Stimulated activated CD4-positive, alpha-beta T cell treated with anti-CD3 and anti-CD28 coated beads, TNF-alpha, amount 100 ng/mL, for 1 hour (primary cell): ENCODE data around the gene MYOC.
"Not testable (repeated sequence)": the region's sequence is repeated elsewhere in the genome, so short reads cannot be mapped to it uniquely, and the experiment has no call there.

Source experiments
- DNase-seq, 3 donors: peaks; one replicate each; pipeline ENCODE4 v3.0.0-alpha.2; 2020; ENCODE audit warnings: low read depth in 3 of 3, low spot score in 1 of 3

Gene MYOC

DNA sequence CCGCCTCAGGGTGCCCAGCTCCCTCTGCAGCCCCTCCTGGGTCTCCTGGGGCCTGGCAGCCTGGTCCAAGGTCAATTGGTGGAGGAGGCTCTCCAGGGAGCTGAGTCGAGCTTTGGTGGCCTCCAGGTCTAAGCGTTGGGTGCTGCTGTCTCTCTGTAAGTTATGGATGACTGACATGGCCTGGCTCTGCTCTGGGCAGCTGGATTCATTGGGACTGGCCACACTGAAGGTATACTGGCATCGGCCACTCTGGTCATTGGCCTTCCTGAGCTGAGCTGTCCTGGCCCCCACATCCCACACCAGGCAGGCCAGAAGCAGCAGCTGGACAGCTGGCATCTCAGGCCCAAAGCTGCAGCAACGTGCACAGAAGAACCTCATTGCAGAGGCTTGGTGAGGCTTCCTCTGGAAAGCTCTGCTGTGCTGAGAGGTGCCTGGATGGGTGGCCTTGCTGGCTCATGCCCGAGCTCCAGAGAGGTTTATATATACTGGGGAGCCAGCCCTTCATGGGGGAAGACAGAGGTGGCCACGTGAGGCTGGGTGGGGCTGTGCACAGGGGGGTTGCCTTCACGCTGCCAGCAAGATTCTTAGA, at the start of gene MYOC:
Gene MYOC (minus strand): TSS at position 455 of the 589 bp plus-strand sequence. CDS start 77 bp downstream, at position 378.
- no peak for DNase-seq

DNA sequence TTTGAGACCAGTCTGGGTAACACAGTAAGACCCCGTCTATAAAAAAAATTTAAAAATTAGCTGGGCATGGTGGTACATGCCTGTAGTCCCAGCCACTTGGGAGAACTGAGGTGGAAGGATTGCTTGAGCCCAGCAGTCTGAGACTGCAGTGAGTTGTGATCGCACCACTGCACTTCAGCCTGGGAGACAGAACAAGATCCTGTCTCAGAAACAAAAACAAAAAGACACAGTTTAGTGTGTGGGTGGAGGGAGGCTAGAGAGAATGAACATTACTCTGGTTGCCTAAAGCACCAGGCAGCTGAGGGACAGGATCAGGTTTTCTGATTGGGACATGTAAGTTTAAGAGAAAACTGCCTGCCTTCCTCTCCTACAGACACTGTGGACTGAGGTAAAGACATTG, 47.0 kb upstream of the MYOC start:
- no peak for DNase-seq

DNA sequence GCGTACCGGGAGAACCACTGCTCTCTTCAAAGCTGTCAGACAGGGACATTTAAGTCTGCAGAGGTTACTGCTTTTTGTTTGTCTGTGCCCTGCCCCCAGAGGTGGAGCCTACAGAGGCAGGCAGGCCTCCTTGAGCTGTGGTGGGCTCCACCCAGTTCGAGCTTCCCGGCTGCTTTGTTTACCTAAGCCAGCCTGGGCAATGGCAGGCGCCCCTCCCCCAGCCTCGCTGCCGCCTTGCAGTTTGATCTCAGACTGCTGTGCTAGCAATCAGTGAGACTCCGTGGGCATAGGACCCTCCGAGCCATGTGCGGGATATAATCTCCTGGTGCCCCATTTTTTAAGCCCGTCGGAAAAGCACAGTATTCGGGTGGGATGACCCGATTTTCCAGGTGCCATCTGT, 43.3 kb upstream of the MYOC start:
- not testable (repeated sequence) for DNase-seq

DNA sequence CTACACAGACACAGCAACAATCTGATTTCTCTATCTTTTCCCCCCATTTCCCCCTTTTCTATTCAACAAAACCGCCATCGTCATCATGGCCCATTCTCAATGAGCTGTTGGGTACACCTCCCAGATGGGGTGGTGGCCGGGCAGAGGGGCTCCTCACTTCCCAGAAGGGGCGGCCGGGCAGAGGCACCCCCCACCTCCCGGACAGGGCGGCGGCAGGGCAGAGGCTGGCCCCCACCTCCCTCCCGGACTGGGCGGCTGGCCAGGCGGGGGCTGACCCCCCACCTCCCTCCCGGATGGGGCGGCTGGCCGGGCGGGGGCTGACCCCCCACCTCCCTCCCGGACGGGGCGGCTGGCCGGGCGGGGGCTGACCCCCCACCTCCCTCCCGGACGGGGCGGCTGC, 41.1 kb upstream of the MYOC start:
- DNase-seq = not testable (repeated sequence)

DNA sequence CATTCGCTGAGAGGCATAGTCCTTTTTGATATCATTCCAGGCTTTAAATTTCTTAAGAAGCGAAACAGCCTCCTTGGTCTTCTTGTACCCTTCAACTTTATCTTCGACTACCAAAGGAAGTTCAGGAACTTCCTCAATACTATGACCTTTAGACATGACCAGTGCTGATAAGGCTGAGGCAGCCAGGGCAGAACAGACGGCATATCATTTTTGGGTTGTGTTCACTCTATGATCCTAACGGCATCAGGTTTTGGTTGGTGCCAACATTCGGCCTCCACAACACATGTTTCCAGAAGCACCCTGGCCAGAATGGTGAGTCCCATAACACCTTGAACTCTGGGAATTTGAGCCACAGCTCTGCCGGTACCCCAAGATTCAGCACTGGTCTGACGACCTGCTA, 31.4 kb upstream of the MYOC start:
- no peak for DNase-seq

DNA sequence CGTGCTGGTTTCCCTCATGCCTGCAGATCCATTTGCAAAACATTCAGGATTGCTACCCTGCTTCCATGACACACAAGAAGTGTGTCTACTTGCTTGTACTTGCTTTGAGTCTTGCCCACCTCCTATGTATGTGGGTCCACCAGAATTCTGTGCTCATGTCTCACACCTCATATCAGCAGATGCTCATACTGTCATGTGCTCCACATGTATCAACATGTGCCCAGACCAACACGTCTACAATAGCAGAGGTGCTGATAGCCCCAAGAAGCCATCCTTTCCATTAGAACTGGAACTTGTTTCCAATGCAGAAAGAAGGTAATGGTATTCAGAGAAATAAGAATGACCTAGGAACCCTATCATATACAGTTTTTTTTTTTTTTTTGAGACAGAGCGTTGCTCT, 27.9 kb upstream of the MYOC start:
- no peak for DNase-seq

DNA sequence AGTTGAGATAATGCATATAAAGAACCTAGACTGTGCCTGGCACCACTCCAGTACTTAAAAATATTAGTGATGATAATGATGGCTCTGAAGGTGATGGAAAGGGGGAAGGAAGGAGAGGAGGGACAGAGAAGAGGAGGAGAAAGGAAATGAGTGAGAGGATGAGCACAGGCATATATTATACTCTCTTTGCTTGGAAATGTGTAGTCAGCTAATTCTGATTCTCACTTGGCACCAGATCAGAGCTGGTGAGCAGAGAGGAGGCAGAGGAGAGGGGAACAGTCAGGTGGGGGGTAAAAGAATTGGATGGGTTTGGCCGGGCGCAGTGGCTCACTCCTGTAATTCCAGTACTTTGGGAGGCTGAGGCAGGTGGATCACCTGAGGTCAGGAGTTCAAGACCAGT, 24.3 kb upstream of the MYOC start:
- DNase-seq = no peak

DNA sequence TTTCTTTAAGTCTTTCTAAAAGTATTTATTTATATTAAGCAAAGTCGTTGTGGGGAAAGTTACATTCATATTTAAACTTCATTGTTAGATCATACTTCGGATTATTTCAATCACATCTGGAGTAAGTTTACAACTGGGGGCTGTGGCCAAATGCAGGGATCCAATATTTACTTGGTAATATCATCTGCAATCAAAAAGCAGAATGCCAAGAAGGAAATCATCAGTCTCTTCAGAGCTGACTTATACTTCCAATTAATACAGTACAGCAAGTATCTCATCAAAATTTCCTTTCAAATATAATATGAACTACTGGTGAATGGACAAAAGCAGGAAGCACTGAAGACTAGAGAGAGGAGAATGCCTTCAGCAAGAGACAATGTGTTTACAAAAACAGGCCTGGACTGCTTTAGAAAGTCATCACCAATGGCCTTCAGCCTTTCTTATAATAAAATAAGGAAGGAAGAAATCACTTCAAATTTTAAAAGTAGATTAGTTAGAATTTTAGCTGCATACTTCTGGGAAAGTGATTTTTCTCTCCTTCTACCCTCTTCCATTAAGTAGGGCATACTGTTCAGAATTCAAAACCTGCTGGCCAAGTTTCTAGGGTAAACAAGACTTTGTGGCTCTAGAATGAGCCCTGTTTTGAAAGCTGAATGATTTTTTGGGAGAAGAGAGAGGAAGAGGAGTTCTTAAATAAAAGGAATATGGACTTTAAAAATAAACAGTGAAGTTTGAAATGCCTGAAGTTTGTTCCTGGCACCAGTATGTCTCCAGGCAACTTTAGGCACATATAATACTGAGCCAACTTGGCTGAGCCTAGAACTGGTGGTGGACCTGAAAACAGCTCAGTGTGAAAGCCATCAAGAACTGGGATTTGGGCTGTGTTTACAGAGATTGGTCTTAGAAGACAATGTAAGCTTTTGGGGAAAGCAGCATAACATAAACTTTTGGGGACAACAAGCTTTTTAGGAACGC, 22.2 kb upstream of the MYOC start:
- no peak for DNase-seq

DNA sequence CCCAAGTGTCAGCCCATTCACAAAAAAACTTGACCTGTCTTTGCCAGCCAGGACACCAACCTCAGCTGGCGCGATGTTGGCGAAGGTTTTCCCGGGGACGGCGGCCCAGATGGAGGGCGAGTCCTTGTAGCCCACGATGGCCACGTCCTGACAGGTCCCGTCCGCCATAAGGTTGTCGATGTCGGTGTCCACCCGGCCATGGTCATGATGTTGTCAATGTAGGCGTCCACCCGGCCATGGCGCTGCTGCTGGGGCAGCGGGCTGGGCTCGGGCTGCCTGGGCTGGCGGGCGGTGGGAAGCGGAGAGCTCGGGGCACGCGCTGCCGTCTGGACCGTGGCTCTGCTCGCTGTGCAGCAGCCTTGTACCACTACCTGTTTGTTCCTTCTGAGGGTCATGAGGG, 18.3 kb upstream of the MYOC start:
- DNase-seq = no peak

DNA sequence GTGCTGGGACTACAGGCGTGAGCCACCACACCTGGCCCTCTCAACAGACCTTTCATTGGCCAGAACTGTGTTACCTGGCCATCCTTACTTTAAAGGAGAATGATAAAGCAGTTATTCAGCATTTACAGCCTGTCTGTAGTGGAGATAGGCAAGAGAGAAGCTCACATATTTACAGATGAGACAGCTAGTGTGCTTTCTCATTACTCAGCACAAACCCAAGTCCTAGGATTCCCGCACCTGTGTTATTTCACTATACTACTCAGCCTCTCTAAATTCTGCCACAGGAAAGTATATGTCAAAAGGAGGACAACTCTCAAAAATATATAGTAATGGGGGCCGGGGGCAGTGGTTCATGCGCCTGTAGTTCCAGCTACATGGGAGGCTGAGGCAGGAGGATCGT, 15.9 kb upstream of the MYOC start:
- DNase-seq = no peak

DNA sequence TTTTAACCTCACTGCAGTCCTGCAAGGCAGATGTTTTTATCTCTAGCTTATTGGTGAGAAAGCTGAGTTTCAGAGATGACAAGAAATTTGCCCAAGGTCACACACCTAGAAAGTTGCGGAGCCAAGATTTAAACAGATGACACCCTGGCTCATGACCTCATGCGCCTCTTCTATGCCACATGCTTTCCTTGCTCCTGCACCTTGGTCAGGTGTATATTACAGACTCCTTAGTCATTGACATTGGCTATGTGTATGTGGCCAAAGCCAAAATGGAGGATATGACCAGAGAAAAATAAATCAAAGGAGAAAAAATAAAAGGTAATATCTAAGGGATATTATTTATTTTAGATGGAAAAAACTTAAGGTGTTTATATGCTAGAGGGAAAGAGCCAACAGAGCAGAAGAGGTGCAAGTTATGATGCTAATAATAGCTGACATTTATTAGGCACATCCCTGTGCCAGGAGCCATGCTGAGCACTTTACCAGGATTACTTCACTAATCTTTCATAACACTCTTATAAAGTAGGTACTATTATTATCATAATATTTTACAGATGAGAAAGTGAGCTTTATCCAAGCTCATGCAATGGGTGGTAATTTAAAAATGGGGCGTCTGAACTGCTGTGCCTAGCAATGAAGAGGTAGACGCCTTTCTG, 13.8 kb upstream of the MYOC start:
- no peak for DNase-seq

DNA sequence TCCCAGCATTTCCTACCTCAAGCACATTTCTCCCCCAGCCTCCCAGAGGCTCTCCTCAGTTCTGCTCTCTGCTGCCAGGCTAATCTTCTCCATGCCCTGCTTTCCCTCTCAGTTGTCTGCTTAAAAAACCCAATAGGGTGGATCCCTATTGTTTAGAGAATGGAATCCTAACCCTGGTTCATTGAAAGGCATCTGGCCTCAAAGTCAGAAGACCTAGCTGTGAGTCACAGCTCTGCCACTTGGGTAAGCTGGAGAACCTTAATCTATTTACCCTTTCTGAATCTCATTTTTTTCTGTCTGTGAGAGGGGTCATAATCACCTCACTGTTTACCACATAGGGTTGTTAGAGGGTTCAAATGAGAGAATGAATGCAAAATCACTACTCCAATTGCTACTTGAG, 12.5 kb upstream of the MYOC start:
- DNase-seq = no peak

DNA sequence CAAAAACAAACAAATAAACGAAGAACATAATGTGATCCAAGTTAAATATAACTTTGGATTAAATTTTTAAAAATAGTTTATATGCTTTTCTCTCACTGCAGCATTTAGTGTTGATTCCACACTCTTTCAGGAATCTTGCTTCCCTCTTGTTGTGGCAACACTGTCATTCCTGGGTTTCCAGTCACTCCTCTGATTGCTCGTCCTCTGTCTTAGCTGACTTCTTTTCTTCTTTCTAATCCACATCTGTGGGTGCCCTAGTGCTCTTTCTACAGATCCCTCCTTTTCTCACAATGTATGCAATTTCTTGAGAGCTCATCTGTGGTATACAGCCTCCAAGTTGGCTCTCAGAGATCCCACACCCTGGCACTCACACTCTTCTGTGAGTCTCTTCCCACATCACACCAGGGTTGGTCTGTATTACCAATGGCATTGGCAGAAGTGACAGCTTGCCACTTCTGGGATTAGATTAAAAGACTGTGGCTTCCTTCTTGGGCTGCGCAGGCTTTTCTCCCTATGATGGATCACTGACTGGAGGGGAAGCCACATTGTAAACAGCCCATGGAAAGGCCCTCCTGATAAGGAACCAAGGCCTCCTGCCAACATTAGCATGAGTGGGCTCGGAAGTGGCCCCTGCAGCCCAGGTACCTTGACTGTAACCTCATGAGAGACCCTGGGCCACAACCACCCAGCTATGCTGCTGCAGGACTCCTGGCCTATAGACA, 11.5 kb upstream of the MYOC start:
- DNase-seq = no peak

DNA sequence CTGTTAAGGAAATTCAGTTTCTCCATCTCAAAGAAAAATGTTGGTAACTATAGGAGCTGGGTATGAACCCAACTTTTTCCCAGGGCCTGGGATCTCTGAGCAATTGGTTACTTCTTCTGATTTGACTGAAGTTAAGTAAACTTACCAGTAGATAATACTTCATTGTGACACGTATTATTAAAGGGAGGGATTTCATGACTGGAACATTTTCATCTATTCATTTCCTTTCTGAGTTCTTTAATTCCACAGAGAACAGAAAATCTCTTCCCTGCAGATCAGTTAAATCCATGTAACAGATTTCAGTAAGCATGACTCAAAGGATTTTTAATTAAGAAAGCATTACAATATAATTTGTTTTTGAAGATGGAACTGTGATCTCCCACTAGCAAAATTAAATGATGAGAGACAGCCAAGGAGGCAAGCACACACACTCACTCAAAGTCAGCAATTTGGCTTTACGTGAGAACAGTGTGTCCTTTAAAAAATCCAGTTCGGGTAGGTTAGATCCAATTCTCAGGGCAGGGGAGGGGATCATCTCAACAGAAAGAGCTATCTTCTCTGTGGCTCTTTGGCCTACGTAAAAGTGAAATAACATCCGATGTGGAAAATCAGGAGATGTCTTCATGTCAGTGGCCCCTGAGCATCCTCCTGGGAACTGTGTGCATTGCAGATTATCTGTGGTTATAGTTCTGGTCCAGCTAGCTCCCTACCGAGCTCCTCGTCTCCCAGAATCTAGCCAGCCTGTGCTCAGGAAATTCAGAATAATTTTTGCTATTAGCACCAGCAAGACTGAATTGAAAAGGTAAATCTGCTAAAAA, 10.8 kb upstream of the MYOC start:
- no peak for DNase-seq

DNA sequence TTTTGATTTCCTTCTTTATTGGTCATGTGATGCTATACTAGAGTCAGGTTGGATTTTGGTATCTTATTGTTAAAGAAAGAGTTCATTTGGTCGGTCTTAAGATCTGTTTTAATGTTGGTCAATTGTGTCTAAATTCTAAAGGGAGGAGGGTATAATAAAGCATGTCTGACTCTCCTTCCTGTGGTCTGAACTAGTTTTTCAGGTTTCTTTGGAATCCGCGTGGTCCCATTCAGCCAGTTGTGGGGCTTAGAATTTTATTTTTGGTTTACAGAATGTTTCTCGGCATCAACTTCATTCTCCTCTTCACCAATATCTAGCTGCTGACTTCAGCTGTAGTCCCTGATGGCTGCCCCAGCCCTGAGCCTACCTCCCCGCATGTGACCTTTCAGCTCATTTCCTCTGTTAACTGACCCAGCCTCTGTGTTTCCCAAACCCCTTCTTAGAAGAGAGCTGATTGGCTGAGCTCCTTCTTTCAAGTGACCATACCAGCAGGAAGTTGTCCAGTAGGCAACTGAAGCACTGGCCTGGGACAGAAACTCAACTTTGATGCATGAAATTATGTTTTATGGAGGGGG, 8.7 kb upstream of the MYOC start:
- no peak for DNase-seq

DNA sequence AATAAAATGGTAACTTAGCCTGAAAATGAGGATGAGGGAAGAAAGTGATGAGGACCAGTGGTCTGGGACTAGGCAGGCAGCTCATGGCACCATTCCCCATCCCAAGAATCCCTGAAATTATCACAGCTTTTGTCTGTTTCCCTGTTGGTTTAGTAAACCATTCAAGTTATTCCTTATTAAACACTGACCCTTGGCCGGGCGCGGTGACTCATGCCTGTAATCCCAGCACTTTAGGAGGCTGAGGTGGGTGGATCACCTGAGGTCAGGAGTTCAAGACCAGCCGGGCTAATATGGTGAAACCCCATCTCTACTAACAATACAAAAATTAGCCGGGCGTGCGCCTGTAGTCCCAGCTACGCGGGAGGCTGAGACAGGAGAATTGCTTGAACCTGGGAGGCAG, 3.7 kb upstream of the MYOC start:
- DNase-seq = not testable (repeated sequence)

DNA sequence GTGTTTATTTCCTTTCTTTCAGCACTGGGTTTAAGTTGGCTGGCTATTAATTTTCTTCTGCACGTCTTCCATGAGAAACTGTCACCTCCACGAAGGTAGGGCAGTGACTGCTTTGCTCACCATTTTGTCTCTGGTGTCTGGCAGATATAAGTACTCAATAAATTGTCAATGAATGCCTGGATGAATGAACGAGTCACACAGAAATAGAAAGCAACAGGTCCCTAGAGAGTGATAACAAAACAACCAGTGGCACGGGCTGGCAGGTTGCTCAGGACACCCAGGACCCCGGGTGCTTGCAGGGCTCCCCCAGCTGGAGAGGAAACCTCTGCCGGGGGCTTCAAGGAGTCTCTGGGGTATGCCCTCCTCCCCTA, 3.2 kb upstream of the MYOC start:
- DNase-seq = no peak

DNA sequence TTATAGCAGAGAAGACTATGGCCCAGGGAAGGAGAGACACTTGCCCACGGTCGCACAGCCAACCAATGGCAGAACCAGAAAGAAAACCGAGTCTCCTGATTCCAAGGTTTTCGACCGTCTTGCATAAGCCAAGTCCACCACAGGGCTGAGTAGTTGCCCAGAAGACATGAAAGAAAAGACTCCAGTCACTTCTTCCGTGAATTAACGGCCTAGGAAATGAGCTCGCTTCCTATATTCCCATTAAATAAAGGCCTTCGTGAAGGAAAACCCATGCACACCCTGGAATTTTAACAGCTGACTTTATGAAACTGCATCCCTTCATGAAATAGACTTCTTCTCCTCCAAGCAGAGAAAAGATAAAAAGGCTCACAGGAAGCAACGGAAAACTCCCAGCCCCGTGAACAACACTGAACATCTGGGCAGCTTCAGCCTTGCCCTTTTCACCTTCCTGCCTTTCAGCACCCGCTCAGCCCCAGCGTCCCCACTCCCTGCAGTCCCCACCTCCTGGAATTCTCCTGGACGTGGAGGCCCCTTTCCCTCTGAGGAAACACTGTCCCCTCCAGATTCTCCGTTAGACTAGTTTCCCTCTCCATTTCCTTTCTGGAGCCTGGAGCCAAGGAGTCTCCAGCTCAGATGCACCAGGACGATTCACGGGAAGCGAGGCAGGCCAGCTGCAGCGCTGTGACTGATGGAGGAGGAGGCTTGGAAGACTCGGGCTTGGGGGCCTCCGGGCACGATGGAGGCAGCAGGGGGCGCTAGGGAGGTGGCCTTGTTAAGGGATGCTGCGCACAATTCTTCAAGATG, 2.7 kb upstream of the MYOC start:
- DNase-seq = peak; percentile 5 to 62 (median 23)

DNA sequence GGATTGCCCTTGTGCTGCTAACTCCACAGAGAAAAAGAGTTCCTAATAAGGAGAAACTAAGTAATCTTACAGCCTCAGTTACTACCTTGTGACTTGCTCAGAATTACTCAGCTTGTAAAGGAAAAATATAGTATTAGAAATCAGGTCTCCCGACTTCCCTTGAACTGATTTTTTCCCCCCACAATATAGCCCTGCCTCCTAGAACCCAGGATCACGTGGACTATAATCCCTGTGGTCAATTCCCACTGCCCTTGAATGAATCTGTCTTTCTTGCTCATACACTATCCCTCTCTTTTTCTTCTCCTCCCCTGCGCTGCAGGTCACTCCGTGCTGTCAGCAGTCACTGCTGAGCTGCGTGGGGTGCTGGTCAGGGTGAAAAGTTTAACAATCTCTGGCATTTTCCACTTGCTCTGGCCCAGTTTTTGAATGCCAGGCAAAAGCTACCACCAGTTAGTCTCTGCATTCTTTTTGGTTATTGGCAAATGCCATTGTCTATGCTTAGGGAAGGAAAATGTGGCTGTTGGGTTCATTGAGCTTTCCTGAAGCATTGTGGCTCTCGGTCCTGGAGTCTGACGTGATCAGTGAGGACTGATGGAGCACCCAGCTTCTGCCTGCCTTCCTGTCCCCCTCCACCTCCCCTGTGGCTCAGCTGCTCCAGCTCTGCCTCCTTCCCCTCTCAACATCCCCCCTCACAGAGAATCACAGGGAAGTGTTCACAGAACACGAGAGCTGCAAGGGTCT, 1.9 kb upstream of the MYOC start:
- DNase-seq = no peak
